Gastrocnemius medialis (tissue), 4 donors: Measurements from ENCODE around the gene APOBEC3C.

Experiments used
- CTCF ChIP-seq, 5 experiments: fragments of 450-650 bp in 3 of 5; fragments of 200-600 bp in 2 of 5; sonication (generic) in 2 of 5; IDR thresholded peaks in 4 of 5; conservative IDR thresholded peaks in 1 of 5; 1 replicate in 4 of 5; 2 replicates in 1 of 5; pipeline ENCODE4 v1.5.1; 2016 to 2019; ENCODE audit warnings: antibody characterized with exemption in 5 of 5, mild to moderate bottlenecking in 3 of 5, moderate library complexity in 3 of 5
- POLR2A ChIP-seq, 2 donors: fragments of 450-650 bp; IDR thresholded peaks; one replicate each; pipeline ENCODE4 v1.6.1; 2017; ENCODE audit warnings: antibody characterized with exemption in 2 of 2, mild to moderate bottlenecking in 2 of 2, moderate library complexity in 2 of 2

- TF ChIP-seq CTCF (IDR thresholded peaks at IDR 0.05 in 4 of 5, conservative IDR thresholded peaks at IDR 0.05 in 1 of 5): no peak
- no peak for TF ChIP-seq POLR2A (IDR thresholded peaks at IDR 0.05)
These were observed 15.2 kb downstream of the APOBEC3C start for GRCh38 chr22:39029227-39029626.
